Gastroesophageal sphincter (tissue), 4 donors: Measurements from ENCODE around the gene IRF6. TPM values are rescaled to one million over a fixed set of nuclear protein-coding genes. Genes with fewer than 3 reads are reported as not detected.

Source experiments
- ATAC-seq: fragments of 150-250 bp; one replicate; pipeline ENCODE4 v1.9.1; 2016; ENCODE audit warnings: mild to moderate bottlenecking, moderate library complexity
- H3K27ac ChIP-seq, 4 donors: fragments of 200-600 bp; sonication (generic) in 3 of 4; 1 replicate in 3 of 4; 2 replicates in 1 of 4; pipeline ENCODE4 v1.5.1; 2016 to 2019
- H3K27me3 ChIP-seq: fragments of 200-600 bp; sonication (generic); one replicate; pipeline ENCODE4 v1.5.1; 2019
- H3K36me3 ChIP-seq, 2 donors: fragments of 200-600 bp; sonication (generic); one replicate each; pipeline ENCODE4 v1.5.1; 2019; ENCODE audit warnings: control low read depth in 1 of 2
- H3K4me1 ChIP-seq, 3 donors: fragments of 200-600 bp; sonication (generic); 1 replicate in 2 of 3; 2 replicates in 1 of 3; pipeline ENCODE4 v1.5.1; 2016 to 2019; ENCODE audit warnings: control low read depth in 2 of 3
- H3K4me3 ChIP-seq, 2 donors: fragments of 200-600 bp; sonication (generic); one replicate each; pipeline ENCODE4 v1.5.1; 2019; ENCODE audit warnings: mild to moderate bottlenecking in 1 of 2, moderate library complexity in 1 of 2
- H3K9me3 ChIP-seq, 3 donors: fragments of 200-600 bp; sonication (generic); one replicate each; pipeline ENCODE4 v1.5.1; 2017 to 2019; ENCODE audit warnings: control low read depth in 2 of 3
- CTCF ChIP-seq, 4 experiments: fragments of 200-600 bp in 2 of 4; fragments of 450-650 bp in 2 of 4; sonication (generic) in 1 of 4; IDR thresholded peaks; one replicate each; pipeline ENCODE4 v1.5.1; 2017 to 2019; ENCODE audit warnings: antibody characterized with exemption in 4 of 4, mild to moderate bottlenecking in 2 of 4, moderate library complexity in 2 of 4
- EP300 ChIP-seq: sonication (generic); formaldehyde crosslinking; IDR thresholded peaks from one replicate; pipeline ENCODE4 v1.6.1; 2017; ENCODE audit warnings: antibody characterized with exemption, mild to moderate bottlenecking
- POLR2A ChIP-seq, 2 donors: fragments of 450-650 bp; IDR thresholded peaks; one replicate each; pipeline ENCODE4 v1.6.1; 2017; ENCODE audit warnings: antibody characterized with exemption in 2 of 2, mild to moderate bottlenecking in 2 of 2, moderate library complexity in 1 of 2
- POLR2AphosphoS5 ChIP-seq: sonication (generic); formaldehyde crosslinking; IDR thresholded peaks from one replicate; pipeline ENCODE4 v1.6.1; 2017; ENCODE audit warnings: antibody characterized with exemption
- WGBS, 2 donors: methylation state at CpG; one replicate each; pipeline ENCODE4 v1.1.5; 2018; ENCODE audit warnings: low coverage in 1 of 2; 5-methylcytosine and 5-hydroxymethylcytosine counted together
- total RNA-seq, 4 donors: library from RNA; depleted of rRNA; stranded (reverse); fragments of >200 nt; gene quantifications; one replicate each; pipeline ENCODE4 v1.1.0, GENCODE V29; 2016

Gene IRF6
- total RNA-seq, 4 donors from 2014 or later, result 1.2 to 6.8 (median 2.8) TPM

DNA sequence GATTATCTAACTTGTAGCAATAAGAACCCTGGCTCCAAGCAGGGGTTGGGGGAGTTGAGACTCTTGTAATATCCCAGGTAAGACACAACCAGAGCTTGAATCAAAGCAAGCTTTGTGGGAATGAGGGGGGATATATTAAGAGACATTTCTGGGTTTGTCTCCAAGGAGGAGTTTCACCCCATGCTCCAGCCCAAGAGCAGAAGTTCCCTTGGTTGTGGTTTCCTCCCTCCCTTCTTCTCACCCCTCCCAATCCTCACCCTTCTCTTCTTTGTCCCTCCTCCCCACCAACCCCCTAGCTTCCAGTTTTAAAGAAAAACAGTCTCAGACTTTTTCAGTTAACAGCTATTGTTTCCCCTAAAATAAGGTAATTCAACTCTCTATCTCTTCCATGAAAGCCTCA, 38.2 kb downstream of the IRF6 start:
- no peak overlapping the region for H3K27ac ChIP-seq
- H3K4me3 ChIP-seq, result no peak overlapping the region
- no peak for ATAC-seq
- TF ChIP-seq CTCF (IDR thresholded peaks at IDR 0.05), result no peak
- no peaks in the 10 kb centered on the region for H3K36me3 ChIP-seq
- no peaks in the 10 kb centered on the region for H3K27me3 ChIP-seq
- no peaks in the 10 kb centered on the region for H3K9me3 ChIP-seq
- peaks cover 4 to 51% (median 16%) of the 10 kb centered on the region in 3 donors for H3K4me1 ChIP-seq

GRCh38 chr1:209767096-209767495, 38.8 kb downstream of the IRF6 start:
- TF ChIP-seq CTCF (IDR thresholded peaks at IDR 0.05) (no peak), POLR2A (IDR thresholded peaks at IDR 0.05) (no peak), POLR2AphosphoS5 (no peak), EP300 (no peak)
- no peak overlapping the region for H3K4me3 ChIP-seq

GRCh38 chr1:209766051-209766450, 39.9 kb downstream of the IRF6 start:
- no peak overlapping the region for H3K4me3 ChIP-seq
- TF ChIP-seq POLR2AphosphoS5 (no peak), CTCF (IDR thresholded peaks at IDR 0.05) (no peak), EP300 (no peak)
- H3K9me3 ChIP-seq, result no peaks in the 10 kb centered on the region
- 61 to 100% methylated on average over 2 of the region's 2 CpGs for WGBS, 2 donors
- no peak for ATAC-seq
- H3K27ac ChIP-seq, result no peak overlapping the region
- peaks cover 4 to 39% (median 16%) of the 10 kb centered on the region in 3 donors for H3K4me1 ChIP-seq
- H3K27me3 ChIP-seq, result no peaks in the 10 kb centered on the region
- H3K36me3 ChIP-seq, result no peaks in the 10 kb centered on the region

More at GRCh38 chr1:209767096-209767495, 38.8 kb downstream of the IRF6 start:
- Histone ChIP-seq H3K9me3 (no peaks in the 10 kb centered on the region), H3K36me3 (no peaks in the 10 kb centered on the region), H3K27ac (no peak overlapping the region), H3K4me1 (peaks cover 4 to 45% (median 16%) of the 10 kb centered on the region in 3 donors), H3K27me3 (no peaks in the 10 kb centered on the region)
- ATAC-seq, result no peak

- TF ChIP-seq EP300 (no peak), POLR2A (IDR thresholded peaks at IDR 0.05) (no peak), POLR2AphosphoS5 (peak; percentile 32)
- Histone ChIP-seq H3K36me3 (no peaks in the 10 kb centered on the region), H3K4me1 (peaks cover 0 to 6% (median 0%) of the 10 kb centered on the region in 3 donors), H3K4me3 (no peak overlapping the region), H3K27me3 (no peaks in the 10 kb centered on the region), H3K9me3 (no peaks in the 10 kb centered on the region), H3K27ac (no peak overlapping the region)
- ATAC-seq, result peak; percentile 53
Measured at GRCh38 chr1:209761011-209761635, 44.8 kb downstream of the IRF6 start.

DNA sequence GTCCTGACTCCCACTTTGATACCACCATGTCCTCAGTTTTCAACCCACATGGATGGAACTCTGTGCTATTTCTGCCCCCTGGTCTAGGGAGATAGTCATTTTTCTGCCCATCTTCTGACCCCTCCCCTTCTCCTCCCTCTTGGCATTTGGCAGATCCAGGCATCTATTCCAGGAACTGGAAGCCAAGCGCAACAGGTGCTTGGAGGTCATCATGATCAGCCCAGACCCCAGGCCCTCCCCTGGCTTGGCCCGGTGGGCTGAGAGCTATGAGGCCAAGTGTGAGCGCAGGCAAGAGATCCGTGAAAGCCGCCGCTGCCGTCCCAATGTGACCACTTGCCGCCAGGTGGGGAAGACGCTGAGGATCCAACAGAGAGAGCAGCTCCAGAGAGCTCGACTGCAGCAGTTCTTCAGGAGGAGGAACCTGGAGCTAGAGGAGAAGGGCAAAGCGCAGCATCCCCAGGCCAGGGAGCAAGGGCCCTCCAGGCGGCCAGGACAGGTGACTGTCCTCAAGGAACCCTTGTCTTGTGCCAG, 46.0 kb downstream of the IRF6 start:
- Histone ChIP-seq H3K9me3 (no peaks in the 10 kb centered on the region), H3K27ac (no peak overlapping the region), H3K36me3 (no peaks in the 10 kb centered on the region), H3K4me1 (peaks cover 0 to 6% (median 0%) of the 10 kb centered on the region in 3 donors), H3K4me3 (no peak overlapping the region), H3K27me3 (no peaks in the 10 kb centered on the region)
- TF ChIP-seq POLR2AphosphoS5 (no peak), POLR2A (IDR thresholded peaks at IDR 0.05) (no peak), CTCF (IDR thresholded peaks at IDR 0.05) (no peak), EP300 (no peak)
- no CpG with 5 or more reads among the region's 12 CpGs for WGBS, 2 donors
- no peak for ATAC-seq
